22Rv1 (cell line): Measurements from ENCODE around the gene C3orf22.

ENCODE experiments used
- ZFX ChIP-seq: fragments of 450-650 bp; IDR thresholded peaks from 2 replicates; pipeline ENCODE4 v1.6.1; 2017; ENCODE audit warnings: antibody characterized with exemption, borderline replicate concordance
- TF ChIP-seq, protein P1 (sequence below): fragments of 450-650 bp; IDR thresholded peaks from 2 replicates; pipeline ENCODE4 v1.5.1; 2017; ENCODE audit warnings: mild to moderate bottlenecking

DNA sequence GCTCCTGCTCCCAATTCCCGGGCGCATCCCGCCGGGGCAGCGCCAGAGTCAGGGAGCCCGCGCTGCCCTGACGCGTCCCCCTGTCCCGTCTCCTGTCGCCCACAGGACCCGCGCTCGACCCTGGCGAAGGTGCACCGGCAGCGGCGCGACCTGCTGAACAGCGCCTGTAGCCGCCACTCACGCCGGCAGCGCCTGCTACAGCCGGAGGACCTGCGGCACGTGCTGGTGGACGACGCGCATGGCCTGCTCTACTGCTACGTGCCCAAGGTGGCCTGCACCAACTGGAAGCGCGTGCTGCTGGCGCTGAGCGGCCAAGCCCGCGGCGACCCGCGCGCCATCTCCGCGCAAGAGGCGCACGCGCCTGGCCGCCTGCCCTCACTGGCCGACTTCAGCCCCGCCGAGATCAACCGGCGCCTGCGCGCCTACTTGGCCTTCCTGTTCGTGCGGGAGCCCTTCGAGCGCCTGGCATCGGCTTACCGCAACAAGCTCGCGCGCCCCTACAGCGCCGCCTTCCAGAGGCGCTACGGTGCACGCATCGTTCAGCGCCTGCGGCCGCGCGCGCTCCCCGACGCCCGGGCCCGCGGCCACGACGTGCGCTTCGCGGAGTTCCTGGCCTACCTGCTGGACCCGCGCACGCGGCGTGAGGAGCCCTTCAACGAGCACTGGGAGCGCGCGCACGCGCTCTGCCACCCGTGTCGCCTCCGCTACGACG is 16.9 kb downstream of the C3orf22 start:
- TF ChIP-seq, protein P1, sequence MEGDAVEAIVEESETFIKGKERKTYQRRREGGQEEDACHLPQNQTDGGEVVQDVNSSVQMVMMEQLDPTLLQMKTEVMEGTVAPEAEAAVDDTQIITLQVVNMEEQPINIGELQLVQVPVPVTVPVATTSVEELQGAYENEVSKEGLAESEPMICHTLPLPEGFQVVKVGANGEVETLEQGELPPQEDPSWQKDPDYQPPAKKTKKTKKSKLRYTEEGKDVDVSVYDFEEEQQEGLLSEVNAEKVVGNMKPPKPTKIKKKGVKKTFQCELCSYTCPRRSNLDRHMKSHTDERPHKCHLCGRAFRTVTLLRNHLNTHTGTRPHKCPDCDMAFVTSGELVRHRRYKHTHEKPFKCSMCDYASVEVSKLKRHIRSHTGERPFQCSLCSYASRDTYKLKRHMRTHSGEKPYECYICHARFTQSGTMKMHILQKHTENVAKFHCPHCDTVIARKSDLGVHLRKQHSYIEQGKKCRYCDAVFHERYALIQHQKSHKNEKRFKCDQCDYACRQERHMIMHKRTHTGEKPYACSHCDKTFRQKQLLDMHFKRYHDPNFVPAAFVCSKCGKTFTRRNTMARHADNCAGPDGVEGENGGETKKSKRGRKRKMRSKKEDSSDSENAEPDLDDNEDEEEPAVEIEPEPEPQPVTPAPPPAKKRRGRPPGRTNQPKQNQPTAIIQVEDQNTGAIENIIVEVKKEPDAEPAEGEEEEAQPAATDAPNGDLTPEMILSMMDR: no peak
- TF ChIP-seq ZFX: no peak
